Measurements from ENCODE around the gene GORAB.

DNA sequence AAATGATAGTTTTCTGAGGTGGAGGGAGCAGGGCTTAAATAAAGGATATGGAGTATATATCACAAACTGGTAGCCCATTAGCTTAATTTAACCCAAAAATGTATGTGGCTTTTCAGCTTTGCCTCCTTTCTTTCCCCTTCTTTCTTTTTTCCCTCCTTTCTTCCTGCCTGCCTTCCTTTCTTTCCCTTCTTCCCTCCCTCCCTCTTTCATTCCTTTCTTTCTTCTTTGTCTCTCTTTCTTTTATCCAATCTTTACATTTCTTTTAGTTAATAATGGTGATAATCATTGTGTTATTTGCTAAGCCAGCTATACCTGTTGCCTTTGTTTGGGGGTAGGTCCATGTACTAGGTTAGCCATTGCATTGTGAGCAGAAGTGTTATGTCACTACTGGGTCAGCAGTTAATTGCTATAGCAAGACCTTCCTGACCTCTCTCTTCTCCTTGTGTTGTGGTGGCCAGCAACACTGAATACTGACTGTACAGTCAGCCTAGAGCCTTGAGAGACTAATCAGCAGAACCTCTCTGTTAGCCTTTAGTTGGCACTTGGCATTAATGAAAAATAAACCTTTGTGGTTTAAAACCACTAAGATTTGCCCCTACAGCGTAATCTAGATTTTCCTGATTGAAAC, 5.1 kb downstream of the GORAB start:
- TF ChIP-seq, protein P1, sequence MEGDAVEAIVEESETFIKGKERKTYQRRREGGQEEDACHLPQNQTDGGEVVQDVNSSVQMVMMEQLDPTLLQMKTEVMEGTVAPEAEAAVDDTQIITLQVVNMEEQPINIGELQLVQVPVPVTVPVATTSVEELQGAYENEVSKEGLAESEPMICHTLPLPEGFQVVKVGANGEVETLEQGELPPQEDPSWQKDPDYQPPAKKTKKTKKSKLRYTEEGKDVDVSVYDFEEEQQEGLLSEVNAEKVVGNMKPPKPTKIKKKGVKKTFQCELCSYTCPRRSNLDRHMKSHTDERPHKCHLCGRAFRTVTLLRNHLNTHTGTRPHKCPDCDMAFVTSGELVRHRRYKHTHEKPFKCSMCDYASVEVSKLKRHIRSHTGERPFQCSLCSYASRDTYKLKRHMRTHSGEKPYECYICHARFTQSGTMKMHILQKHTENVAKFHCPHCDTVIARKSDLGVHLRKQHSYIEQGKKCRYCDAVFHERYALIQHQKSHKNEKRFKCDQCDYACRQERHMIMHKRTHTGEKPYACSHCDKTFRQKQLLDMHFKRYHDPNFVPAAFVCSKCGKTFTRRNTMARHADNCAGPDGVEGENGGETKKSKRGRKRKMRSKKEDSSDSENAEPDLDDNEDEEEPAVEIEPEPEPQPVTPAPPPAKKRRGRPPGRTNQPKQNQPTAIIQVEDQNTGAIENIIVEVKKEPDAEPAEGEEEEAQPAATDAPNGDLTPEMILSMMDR (IDR thresholded peaks at IDR 0.05 in 8 of 11, conservative IDR thresholded peaks at IDR 0.05 in 3 of 11) = no peak
- no peak for TF ChIP-seq POLR2A (IDR thresholded peaks at IDR 0.05)
- no peak for TF ChIP-seq POLR2AphosphoS5 (IDR thresholded peaks at IDR 0.05)
